ENCODE results near the gene CFAP107.
"Not testable (repeated sequence)": the region's sequence is repeated elsewhere in the genome, so short reads cannot be mapped to it uniquely, and the experiment has no call there.

CFAP107 gene

GRCh38 chr1:12709091-12709491 is 36.9 kb upstream of the CFAP107 start:
- in situ Hi-C loops (cut with MboI; ENCODE audit: low sequenced_read_pairs, unreplicated experiment) = no loop called here
- no peak for TF ChIP-seq CTCF (IDR thresholded peaks at IDR 0.05; ENCODE audit: borderline replicate concordance, control extremely low read depth, extremely low read depth, insufficient read depth, missing control alignments)
- no peak for DNase-seq (ENCODE audit: low spot score)

- no peak for DNase-seq (ENCODE audit: low spot score)
- TF ChIP-seq CTCF (IDR thresholded peaks at IDR 0.05; ENCODE audit: borderline replicate concordance, control extremely low read depth, extremely low read depth, insufficient read depth, missing control alignments) = no peak
Measured at GRCh38 chr1:12709696-12710095, 36.3 kb upstream of the CFAP107 start.

GRCh38 chr1:12711536-12711935 is 34.5 kb upstream of the CFAP107 start:
- TF ChIP-seq CTCF (IDR thresholded peaks at IDR 0.05; ENCODE audit: borderline replicate concordance, control extremely low read depth, extremely low read depth, insufficient read depth, missing control alignments) = no peak
- DNase-seq (ENCODE audit: low spot score) = no peak
- in situ Hi-C loops (cut with MboI; ENCODE audit: low sequenced_read_pairs, unreplicated experiment) = no loop called here

More at GRCh38 chr1:12709696-12710095, 36.3 kb upstream of the CFAP107 start:
- in situ Hi-C loops (cut with MboI; ENCODE audit: low sequenced_read_pairs, unreplicated experiment) = no loop called here

- in situ Hi-C loops (cut with MboI; ENCODE audit: low sequenced_read_pairs, unreplicated experiment) = no loop called here
- DNase-seq (ENCODE audit: low spot score) = no peak
- no peak for TF ChIP-seq CTCF (IDR thresholded peaks at IDR 0.05; ENCODE audit: borderline replicate concordance, control extremely low read depth, extremely low read depth, insufficient read depth, missing control alignments)
Measured at GRCh38 chr1:12712076-12712475, 33.9 kb upstream of the CFAP107 start.

- TF ChIP-seq CTCF (IDR thresholded peaks at IDR 0.05; ENCODE audit: borderline replicate concordance, control extremely low read depth, extremely low read depth, insufficient read depth, missing control alignments) = no peak
- in situ Hi-C loops (cut with MboI; ENCODE audit: low sequenced_read_pairs, unreplicated experiment) = no loop called here
- DNase-seq (ENCODE audit: low spot score) = no peak
Measured at GRCh38 chr1:12712929-12713328, 33.1 kb upstream of the CFAP107 start.

- DNase-seq (ENCODE audit: low spot score) = not testable (repeated sequence)
Measured at GRCh38 chr1:12713651-12714050, 32.3 kb upstream of the CFAP107 start.

GRCh38 chr1:12714710-12715475 is 31.1 kb upstream of the CFAP107 start:
- in situ Hi-C loops (cut with MboI; ENCODE audit: low sequenced_read_pairs, unreplicated experiment) = no loop called here
- TF ChIP-seq CTCF (IDR thresholded peaks at IDR 0.05; ENCODE audit: borderline replicate concordance, control extremely low read depth, extremely low read depth, insufficient read depth, missing control alignments) = no peak
- DNase-seq (ENCODE audit: low spot score) = no peak

More at GRCh38 chr1:12713651-12714050, 32.3 kb upstream of the CFAP107 start:
- in situ Hi-C loops (cut with MboI; ENCODE audit: low sequenced_read_pairs, unreplicated experiment) = not testable (repeated sequence)

Data from GM13976 (cell line).